ENCODE results near the gene ODF2L.
"Not testable (repeated sequence)": the region's sequence is repeated elsewhere in the genome, so short reads cannot be mapped to it uniquely, and the experiment has no call there.

The ODF2L gene

DNA sequence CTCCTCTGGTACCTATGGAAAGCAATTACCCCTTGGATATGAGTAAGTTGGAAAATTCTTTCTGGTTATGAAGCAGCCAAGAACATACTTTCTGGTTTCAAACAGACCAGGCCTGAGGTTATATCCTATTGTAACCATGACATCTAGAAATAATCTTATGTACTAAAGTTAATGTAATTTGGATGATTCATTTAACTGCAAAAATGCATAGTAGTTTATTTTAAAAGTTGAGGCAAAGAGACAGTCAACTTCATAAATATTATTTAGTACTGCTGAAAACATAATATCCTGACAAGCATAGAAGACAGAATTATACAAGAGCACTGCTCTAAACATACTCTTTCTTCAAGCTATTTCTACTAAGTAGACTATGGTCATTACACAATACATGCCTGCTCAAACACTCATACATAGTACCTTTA is 25.5 kb downstream of the ODF2L start:
- TF ChIP-seq, protein P1, sequence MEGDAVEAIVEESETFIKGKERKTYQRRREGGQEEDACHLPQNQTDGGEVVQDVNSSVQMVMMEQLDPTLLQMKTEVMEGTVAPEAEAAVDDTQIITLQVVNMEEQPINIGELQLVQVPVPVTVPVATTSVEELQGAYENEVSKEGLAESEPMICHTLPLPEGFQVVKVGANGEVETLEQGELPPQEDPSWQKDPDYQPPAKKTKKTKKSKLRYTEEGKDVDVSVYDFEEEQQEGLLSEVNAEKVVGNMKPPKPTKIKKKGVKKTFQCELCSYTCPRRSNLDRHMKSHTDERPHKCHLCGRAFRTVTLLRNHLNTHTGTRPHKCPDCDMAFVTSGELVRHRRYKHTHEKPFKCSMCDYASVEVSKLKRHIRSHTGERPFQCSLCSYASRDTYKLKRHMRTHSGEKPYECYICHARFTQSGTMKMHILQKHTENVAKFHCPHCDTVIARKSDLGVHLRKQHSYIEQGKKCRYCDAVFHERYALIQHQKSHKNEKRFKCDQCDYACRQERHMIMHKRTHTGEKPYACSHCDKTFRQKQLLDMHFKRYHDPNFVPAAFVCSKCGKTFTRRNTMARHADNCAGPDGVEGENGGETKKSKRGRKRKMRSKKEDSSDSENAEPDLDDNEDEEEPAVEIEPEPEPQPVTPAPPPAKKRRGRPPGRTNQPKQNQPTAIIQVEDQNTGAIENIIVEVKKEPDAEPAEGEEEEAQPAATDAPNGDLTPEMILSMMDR (IDR thresholded peaks at IDR 0.05; ENCODE audit: extremely low read depth, missing control alignments), result no peak
- no peak for DNase-seq (ENCODE audit: low spot score)

GRCh38 chr1:86365896-86366295 is 30.2 kb downstream of the ODF2L start:
- TF ChIP-seq, protein P1 (IDR thresholded peaks at IDR 0.05; ENCODE audit: extremely low read depth, missing control alignments), result no peak
- no peak for DNase-seq (ENCODE audit: low spot score)

DNA sequence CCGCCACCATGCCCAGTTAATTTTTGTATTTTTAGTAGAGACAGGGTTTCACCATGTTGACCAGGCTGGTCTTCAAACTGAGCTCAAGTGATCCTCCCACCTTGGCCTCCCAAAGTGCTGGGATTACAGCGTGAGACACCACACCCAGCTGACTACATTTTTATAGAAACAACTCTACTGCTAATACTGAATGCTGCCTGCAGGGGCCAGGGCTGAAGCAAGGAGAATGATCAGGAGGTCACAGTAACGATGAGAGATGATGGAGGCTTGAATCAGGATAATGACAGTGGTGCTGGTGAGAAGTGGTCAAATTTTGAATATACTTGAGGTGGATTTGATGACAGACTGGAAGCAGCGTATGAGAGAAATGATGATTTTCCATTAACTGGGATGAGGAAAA is 33.3 kb downstream of the ODF2L start:
- TF ChIP-seq, protein P1 (IDR thresholded peaks at IDR 0.05; ENCODE audit: extremely low read depth, missing control alignments), result no peak
- DNase-seq (ENCODE audit: low spot score), result no peak

DNA sequence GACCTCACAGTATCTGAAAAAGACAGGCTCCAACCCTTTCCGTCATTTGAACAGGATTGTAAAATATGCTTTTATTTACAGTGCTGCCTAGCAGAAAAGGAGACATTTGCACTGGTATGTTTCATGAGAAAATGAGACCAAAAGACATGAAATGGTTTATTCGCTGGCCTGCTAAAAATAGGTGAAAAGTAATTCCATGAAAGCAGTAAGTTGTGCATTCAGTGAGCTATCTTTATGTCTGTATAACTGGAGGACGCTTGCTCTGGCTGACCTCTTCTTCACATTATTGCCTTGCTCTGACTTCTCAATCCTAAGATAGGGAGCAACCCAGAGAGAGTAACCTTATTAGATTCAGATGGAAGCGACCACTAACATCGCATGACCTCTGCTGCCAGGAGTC is 38.3 kb downstream of the ODF2L start:
- no peak for DNase-seq (ENCODE audit: low spot score)
- TF ChIP-seq, protein P1 (IDR thresholded peaks at IDR 0.05; ENCODE audit: extremely low read depth, missing control alignments), result no peak

DNA sequence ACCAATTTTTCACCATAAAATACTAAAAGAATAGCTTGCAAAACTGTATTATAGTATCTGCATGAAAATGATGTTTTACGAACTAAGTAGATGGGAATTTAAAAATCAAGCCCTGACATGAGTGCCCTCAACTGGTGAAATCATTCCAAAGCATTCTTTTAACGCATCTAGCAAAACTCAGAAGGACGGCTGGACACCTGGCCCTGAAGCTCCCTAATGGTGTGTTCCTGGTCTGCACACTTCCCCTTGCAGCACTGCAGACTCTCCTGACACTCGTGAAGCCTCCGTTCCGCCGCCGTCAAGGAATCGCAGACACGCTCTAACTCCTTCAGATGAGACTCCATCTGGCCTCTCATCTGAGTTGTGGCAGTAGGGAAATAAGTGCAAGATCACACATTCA is 39.9 kb downstream of the ODF2L start:
- TF ChIP-seq, protein P1 (IDR thresholded peaks at IDR 0.05; ENCODE audit: extremely low read depth, missing control alignments), result peak; percentile 3
- no peak for DNase-seq (ENCODE audit: low spot score)

- no peak for DNase-seq (ENCODE audit: low spot score)
- TF ChIP-seq, protein P1 (IDR thresholded peaks at IDR 0.05; ENCODE audit: extremely low read depth, missing control alignments), result no peak
Measured at GRCh38 chr1:86352086-86352485, 44.0 kb downstream of the ODF2L start.

GRCh38 chr1:86350230-86350629 is 45.9 kb downstream of the ODF2L start:
- not testable (repeated sequence) for DNase-seq (ENCODE audit: low spot score)

DNA sequence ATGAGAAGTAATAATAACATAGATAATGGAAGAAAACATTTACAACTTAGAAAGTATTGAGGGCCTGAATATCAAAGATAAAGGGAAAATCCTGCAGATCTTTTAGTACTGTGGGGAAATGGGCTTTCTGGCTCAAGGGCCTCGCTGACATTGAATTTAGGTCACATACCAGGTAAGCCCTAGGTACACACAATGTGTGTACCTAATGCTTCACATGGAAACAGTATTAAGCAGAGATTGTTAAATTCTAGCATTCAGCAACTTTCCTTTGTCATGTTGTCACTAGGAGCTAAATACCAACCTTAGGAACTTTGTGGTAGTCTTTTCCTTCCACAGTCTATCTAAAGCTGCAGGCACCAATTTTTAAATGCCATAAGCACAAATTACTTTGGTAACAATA is 49.7 kb downstream of the ODF2L start:
- no peak for DNase-seq (ENCODE audit: low spot score)
- TF ChIP-seq, protein P1 (IDR thresholded peaks at IDR 0.05; ENCODE audit: extremely low read depth, missing control alignments), result no peak

Data from GM20000 (cell line).